Testis (tissue), 5 donors: Measurements from ENCODE around the gene MBD3L4. TPM values are rescaled to one million over a fixed set of nuclear protein-coding genes. Genes with fewer than 3 reads are reported as not detected.
"Not testable (repeated sequence)": the region's sequence is repeated elsewhere in the genome, so short reads cannot be mapped to it uniquely, and the experiment has no call there.

ENCODE experiments used
- DNase-seq: peaks from one replicate; pipeline ENCODE4 v3.0.0-alpha.2; 2019
- H3K27ac ChIP-seq, 2 donors: fragments of 200-600 bp; sonication (generic); one replicate each; pipeline ENCODE4 v1.5.1; 2019
- H3K27me3 ChIP-seq: fragments of 200-600 bp; sonication (generic); one replicate; pipeline ENCODE4 v1.5.1; 2019
- H3K36me3 ChIP-seq: fragments of 200-600 bp; sonication (generic); one replicate; pipeline ENCODE4 v1.5.1; 2017; ENCODE audit warnings: low read depth; ENCODE audit errors: missing control alignments
- H3K4me1 ChIP-seq: fragments of 200-600 bp; sonication (generic); one replicate; pipeline ENCODE4 v1.5.1; 2019
- H3K4me3 ChIP-seq, 2 donors: fragments of 200-600 bp; sonication (generic); one replicate each; pipeline ENCODE4 v1.5.1; 2017 to 2019
- H3K9me3 ChIP-seq: fragments of 200-600 bp; sonication (generic); one replicate; pipeline ENCODE4 v1.5.1; 2017
- CTCF ChIP-seq, 3 experiments: fragments of 450-650 bp in 2 of 3; fragments of 200-600 bp in 1 of 3; sonication (generic) in 1 of 3; IDR thresholded peaks; one replicate each; pipeline ENCODE4 v1.5.1; 2016 to 2019; ENCODE audit warnings: antibody characterized with exemption in 3 of 3, mild to moderate bottlenecking in 2 of 3, moderate library complexity in 1 of 3
- POLR2A ChIP-seq: fragments of 450-650 bp; IDR thresholded peaks from one replicate; pipeline ENCODE4 v1.6.1; 2017; ENCODE audit warnings: antibody characterized with exemption, mild to moderate bottlenecking, moderate library complexity
- WGBS, 2 donors: methylation state at CpG; one replicate each; pipeline ENCODE4 v1.1.5; 2018; 5-methylcytosine and 5-hydroxymethylcytosine counted together
- intact Hi-C: fragments of 100-400 bp; cut with DNase I; formaldehyde crosslinking; loops from one replicate; pipeline ENCODE4 v1.15.1; 2023; ENCODE audit warnings: low total_unique reads
- long read RNA-seq, 2 donors: transcript quantifications; one replicate each; lab custom pipeline, GENCODE V29; 2026
- polyA plus RNA-seq: library from polyadenylated mRNA; stranded (reverse); fragments of 350-450 nt; fragmentation: Illumina TruSeq; extraction: RNeasy Lipid Tissue Mini Kit (QIAGEN cat#74804); gene quantifications from one replicate; pipeline ENCODE4 v1.2.3, GENCODE V29; 2014; ENCODE audit warnings: low read depth, low replicate concordance; ENCODE audit not compliant: insufficient read depth
- total RNA-seq, 2 donors: library from RNA; depleted of rRNA; stranded (reverse); fragments of >200 nt; gene quantifications; one replicate each; pipeline ENCODE4 v1.2.3, GENCODE V29; 2016

MBD3L4 gene
- total RNA-seq = not detected
- not detected for polyA plus RNA-seq
- long read RNA-seq, donor 1 = 0 reads
- long read RNA-seq, donor 2 = 0 reads

- DNase-seq, H3K27ac ChIP-seq, H3K9me3 ChIP-seq, H3K4me3 ChIP-seq, H3K27me3 ChIP-seq, H3K36me3 ChIP-seq, intact Hi-C loops, H3K4me1 ChIP-seq: not testable (repeated sequence)
- WGBS, 2 donors = 80 to 100% methylated on average over 1 of the region's 9 CpGs
Observed at GRCh38 chr19:7040079-7040478, at the start of gene MBD3L4. Gene MBD3L4 (minus strand): TSS chr19:7040179. CDS start chr19:7040144, 35 bp downstream.

- Histone ChIP-seq H3K27me3 (no peaks in the 10 kb centered on the region), H3K27ac (no peak overlapping the region), H3K9me3 (peaks cover 2% of the 10 kb centered on the region), H3K4me1 (no peaks in the 10 kb centered on the region), H3K4me3 (no peak overlapping the region), H3K36me3 (no peaks in the 10 kb centered on the region)
- no peak for DNase-seq
- WGBS, 2 donors = 92 to 98% methylated on average over 6 of the region's 6 CpGs
- intact Hi-C loops = no loop called here
- TF ChIP-seq CTCF (IDR thresholded peaks at IDR 0.05) = no peak
- no peak for TF ChIP-seq POLR2A
Observed at GRCh38 chr19:7088999-7089398, 49.0 kb upstream of the MBD3L4 start.

GRCh38 chr19:7083076-7083956 is 43.3 kb upstream of the MBD3L4 start:
- no peak for DNase-seq
- no peak overlapping the region for H3K4me3 ChIP-seq
- 91 to 98% methylated on average over 15 of the region's 15 CpGs for WGBS, 2 donors

GRCh38 chr19:7078008-7078407 is 38.0 kb upstream of the MBD3L4 start:
- no peaks in the 10 kb centered on the region for H3K36me3 ChIP-seq
- no peak overlapping the region for H3K4me3 ChIP-seq
- no peaks in the 10 kb centered on the region for H3K27me3 ChIP-seq
- H3K9me3 ChIP-seq = no peaks in the 10 kb centered on the region
- WGBS, 2 donors = 94 to 97% methylated on average over 2 of the region's 2 CpGs
- intact Hi-C loops = no loop called here
- TF ChIP-seq POLR2A (no peak), CTCF (IDR thresholded peaks at IDR 0.05) (no peak)
- H3K4me1 ChIP-seq = no peaks in the 10 kb centered on the region
- no peak for DNase-seq
- no peak overlapping the region for H3K27ac ChIP-seq

More at GRCh38 chr19:7083076-7083956, 43.3 kb upstream of the MBD3L4 start:
- TF ChIP-seq POLR2A = no peak
- TF ChIP-seq CTCF (IDR thresholded peaks at IDR 0.05) = no peak
- Histone ChIP-seq H3K4me1 (no peaks in the 10 kb centered on the region), H3K9me3 (peaks cover 2% of the 10 kb centered on the region), H3K27ac (no peak overlapping the region), H3K27me3 (no peaks in the 10 kb centered on the region), H3K36me3 (no peaks in the 10 kb centered on the region)
- intact Hi-C loops = no loop called here

- Histone ChIP-seq H3K4me1 (no peaks in the 10 kb centered on the region), H3K4me3 (no peak overlapping the region), H3K27ac (no peak overlapping the region), H3K9me3 (no peaks in the 10 kb centered on the region), H3K36me3 (no peaks in the 10 kb centered on the region), H3K27me3 (no peaks in the 10 kb centered on the region)
- no peak for TF ChIP-seq POLR2A
- no peak for TF ChIP-seq CTCF (IDR thresholded peaks at IDR 0.05)
- intact Hi-C loops = no loop called here
- no peak for DNase-seq
- WGBS, 2 donors = 91 to 98% methylated on average over 6 of the region's 6 CpGs
Observed at GRCh38 chr19:7076151-7076550, 36.2 kb upstream of the MBD3L4 start.
